ENCODE results near the gene PROKR1. TPM values are rescaled to one million over a fixed set of nuclear protein-coding genes. Genes with fewer than 3 reads are reported as not detected.

The PROKR1 gene
- total RNA-seq, 1 experiment from 2014 or later: 4.4 TPM

- TF ChIP-seq AR (CRISPR knock-in tag; IDR thresholded peaks at IDR 0.05): no peak
- TF ChIP-seq ZNF219 (CRISPR knock-in tag; IDR thresholded peaks at IDR 0.05; ENCODE audit: borderline replicate concordance): no peak; the same call in 1 of the 2 replicates
- no peak for TF ChIP-seq SMAD3 (CRISPR knock-in tag; IDR thresholded peaks at IDR 0.05; ENCODE audit: borderline replicate concordance)
- no peak for TF ChIP-seq ZNF671 (CRISPR knock-in tag; IDR thresholded peaks at IDR 0.05)
- no peak for TF ChIP-seq IRF2 (CRISPR knock-in tag; IDR thresholded peaks at IDR 0.05; ENCODE audit: borderline replicate concordance, low read depth)
- TF ChIP-seq, protein P1, sequence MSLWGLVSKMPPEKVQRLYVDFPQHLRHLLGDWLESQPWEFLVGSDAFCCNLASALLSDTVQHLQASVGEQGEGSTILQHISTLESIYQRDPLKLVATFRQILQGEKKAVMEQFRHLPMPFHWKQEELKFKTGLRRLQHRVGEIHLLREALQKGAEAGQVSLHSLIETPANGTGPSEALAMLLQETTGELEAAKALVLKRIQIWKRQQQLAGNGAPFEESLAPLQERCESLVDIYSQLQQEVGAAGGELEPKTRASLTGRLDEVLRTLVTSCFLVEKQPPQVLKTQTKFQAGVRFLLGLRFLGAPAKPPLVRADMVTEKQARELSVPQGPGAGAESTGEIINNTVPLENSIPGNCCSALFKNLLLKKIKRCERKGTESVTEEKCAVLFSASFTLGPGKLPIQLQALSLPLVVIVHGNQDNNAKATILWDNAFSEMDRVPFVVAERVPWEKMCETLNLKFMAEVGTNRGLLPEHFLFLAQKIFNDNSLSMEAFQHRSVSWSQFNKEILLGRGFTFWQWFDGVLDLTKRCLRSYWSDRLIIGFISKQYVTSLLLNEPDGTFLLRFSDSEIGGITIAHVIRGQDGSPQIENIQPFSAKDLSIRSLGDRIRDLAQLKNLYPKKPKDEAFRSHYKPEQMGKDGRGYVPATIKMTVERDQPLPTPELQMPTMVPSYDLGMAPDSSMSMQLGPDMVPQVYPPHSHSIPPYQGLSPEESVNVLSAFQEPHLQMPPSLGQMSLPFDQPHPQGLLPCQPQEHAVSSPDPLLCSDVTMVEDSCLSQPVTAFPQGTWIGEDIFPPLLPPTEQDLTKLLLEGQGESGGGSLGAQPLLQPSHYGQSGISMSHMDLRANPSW (CRISPR knock-in tag; conservative IDR thresholded peaks at IDR 0.05; ENCODE audit: low read depth): no peak
- TF ChIP-seq, protein P2, sequence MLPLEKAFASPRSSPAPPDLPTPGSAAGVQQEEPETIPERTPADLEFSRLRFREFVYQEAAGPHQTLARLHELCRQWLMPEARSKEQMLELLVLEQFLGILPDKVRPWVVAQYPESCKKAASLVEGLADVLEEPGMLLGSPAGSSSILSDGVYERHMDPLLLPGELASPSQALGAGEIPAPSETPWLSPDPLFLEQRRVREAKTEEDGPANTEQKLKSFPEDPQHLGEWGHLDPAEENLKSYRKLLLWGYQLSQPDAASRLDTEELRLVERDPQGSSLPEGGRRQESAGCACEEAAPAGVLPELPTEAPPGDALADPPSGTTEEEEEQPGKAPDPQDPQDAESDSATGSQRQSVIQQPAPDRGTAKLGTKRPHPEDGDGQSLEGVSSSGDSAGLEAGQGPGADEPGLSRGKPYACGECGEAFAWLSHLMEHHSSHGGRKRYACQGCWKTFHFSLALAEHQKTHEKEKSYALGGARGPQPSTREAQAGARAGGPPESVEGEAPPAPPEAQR (CRISPR knock-in tag; IDR thresholded peaks at IDR 0.05): no peak
- TF ChIP-seq, protein P3, sequence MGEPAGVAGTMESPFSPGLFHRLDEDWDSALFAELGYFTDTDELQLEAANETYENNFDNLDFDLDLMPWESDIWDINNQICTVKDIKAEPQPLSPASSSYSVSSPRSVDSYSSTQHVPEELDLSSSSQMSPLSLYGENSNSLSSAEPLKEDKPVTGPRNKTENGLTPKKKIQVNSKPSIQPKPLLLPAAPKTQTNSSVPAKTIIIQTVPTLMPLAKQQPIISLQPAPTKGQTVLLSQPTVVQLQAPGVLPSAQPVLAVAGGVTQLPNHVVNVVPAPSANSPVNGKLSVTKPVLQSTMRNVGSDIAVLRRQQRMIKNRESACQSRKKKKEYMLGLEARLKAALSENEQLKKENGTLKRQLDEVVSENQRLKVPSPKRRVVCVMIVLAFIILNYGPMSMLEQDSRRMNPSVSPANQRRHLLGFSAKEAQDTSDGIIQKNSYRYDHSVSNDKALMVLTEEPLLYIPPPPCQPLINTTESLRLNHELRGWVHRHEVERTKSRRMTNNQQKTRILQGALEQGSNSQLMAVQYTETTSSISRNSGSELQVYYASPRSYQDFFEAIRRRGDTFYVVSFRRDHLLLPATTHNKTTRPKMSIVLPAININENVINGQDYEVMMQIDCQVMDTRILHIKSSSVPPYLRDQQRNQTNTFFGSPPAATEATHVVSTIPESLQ (CRISPR knock-in tag; IDR thresholded peaks at IDR 0.05): no peak
- no peak for TF ChIP-seq NFE2L1 (CRISPR knock-in tag; IDR thresholded peaks at IDR 0.05)
- peak; percentile 23; the same call in 1 of the 2 replicates for TF ChIP-seq ZNF263 (CRISPR knock-in tag; IDR thresholded peaks at IDR 0.05; ENCODE audit: low read depth)
- TF ChIP-seq, protein P4, sequence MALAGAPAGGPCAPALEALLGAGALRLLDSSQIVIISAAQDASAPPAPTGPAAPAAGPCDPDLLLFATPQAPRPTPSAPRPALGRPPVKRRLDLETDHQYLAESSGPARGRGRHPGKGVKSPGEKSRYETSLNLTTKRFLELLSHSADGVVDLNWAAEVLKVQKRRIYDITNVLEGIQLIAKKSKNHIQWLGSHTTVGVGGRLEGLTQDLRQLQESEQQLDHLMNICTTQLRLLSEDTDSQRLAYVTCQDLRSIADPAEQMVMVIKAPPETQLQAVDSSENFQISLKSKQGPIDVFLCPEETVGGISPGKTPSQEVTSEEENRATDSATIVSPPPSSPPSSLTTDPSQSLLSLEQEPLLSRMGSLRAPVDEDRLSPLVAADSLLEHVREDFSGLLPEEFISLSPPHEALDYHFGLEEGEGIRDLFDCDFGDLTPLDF (CRISPR knock-in tag; IDR thresholded peaks at IDR 0.05): no peak
- no peak for TF ChIP-seq ZNF416 (CRISPR knock-in tag; IDR thresholded peaks at IDR 0.05)
- TF ChIP-seq, protein P5, sequence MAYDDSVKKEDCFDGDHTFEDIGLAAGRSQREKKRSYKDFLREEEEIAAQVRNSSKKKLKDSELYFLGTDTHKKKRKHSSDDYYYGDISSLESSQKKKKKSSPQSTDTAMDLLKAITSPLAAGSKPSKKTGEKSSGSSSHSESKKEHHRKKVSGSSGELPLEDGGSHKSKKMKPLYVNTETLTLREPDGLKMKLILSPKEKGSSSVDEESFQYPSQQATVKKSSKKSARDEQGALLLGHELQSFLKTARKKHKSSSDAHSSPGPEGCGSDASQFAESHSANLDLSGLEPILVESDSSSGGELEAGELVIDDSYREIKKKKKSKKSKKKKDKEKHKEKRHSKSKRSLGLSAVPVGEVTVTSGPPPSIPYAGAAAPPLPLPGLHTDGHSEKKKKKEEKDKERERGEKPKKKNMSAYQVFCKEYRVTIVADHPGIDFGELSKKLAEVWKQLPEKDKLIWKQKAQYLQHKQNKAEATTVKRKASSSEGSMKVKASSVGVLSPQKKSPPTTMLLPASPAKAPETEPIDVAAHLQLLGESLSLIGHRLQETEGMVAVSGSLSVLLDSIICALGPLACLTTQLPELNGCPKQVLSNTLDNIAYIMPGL (CRISPR knock-in tag; IDR thresholded peaks at IDR 0.05): peak; percentile 93
- TF ChIP-seq, protein P6, sequence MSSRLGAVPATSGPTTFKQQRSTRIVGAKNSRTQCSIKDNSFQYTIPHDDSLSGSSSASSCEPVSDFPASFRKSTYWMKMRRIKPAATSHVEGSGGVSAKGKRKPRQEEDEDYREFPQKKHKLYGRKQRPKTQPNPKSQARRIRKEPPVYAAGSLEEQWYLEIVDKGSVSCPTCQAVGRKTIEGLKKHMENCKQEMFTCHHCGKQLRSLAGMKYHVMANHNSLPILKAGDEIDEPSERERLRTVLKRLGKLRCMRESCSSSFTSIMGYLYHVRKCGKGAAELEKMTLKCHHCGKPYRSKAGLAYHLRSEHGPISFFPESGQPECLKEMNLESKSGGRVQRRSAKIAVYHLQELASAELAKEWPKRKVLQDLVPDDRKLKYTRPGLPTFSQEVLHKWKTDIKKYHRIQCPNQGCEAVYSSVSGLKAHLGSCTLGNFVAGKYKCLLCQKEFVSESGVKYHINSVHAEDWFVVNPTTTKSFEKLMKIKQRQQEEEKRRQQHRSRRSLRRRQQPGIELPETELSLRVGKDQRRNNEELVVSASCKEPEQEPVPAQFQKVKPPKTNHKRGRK (CRISPR knock-in tag; IDR thresholded peaks at IDR 0.05; ENCODE audit: borderline replicate concordance): no peak
- TF ChIP-seq, protein P7, sequence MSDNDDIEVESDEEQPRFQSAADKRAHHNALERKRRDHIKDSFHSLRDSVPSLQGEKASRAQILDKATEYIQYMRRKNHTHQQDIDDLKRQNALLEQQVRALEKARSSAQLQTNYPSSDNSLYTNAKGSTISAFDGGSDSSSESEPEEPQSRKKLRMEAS (CRISPR knock-in tag; IDR thresholded peaks at IDR 0.05): peak; percentile 53; the same call in 1 of the 2 replicates
- TF ChIP-seq, protein P8, sequence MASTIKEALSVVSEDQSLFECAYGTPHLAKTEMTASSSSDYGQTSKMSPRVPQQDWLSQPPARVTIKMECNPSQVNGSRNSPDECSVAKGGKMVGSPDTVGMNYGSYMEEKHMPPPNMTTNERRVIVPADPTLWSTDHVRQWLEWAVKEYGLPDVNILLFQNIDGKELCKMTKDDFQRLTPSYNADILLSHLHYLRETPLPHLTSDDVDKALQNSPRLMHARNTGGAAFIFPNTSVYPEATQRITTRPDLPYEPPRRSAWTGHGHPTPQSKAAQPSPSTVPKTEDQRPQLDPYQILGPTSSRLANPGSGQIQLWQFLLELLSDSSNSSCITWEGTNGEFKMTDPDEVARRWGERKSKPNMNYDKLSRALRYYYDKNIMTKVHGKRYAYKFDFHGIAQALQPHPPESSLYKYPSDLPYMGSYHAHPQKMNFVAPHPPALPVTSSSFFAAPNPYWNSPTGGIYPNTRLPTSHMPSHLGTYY (CRISPR knock-in tag; IDR thresholded peaks at IDR 0.05): no peak
- TF ChIP-seq TEAD1 (CRISPR knock-in tag; IDR thresholded peaks at IDR 0.05): 0 out of 2 replicates have a peak, but pooled peaks have one; percentile 33
Observed at GRCh38 chr2:68643011-68643873, at the start of gene PROKR1 (continued).

Data from WTC11 (cell line).